A549 treated with Hydrocortisone at 1 μM for 4 hours (cell line): ENCODE results near the gene CNOT10. TPM values are rescaled to one million over a fixed set of nuclear protein-coding genes. Genes with fewer than 3 reads are reported as not detected.

ENCODE experiments used
- total RNA-seq: library from RNA; stranded (reverse); fragments of 200-300 nt; extraction: Qiagen RNA extraction; gene quantifications from 5 replicates; pipeline ENCODE4 v1.2.3, GENCODE V29; 2022

The CNOT10 gene, protein sequence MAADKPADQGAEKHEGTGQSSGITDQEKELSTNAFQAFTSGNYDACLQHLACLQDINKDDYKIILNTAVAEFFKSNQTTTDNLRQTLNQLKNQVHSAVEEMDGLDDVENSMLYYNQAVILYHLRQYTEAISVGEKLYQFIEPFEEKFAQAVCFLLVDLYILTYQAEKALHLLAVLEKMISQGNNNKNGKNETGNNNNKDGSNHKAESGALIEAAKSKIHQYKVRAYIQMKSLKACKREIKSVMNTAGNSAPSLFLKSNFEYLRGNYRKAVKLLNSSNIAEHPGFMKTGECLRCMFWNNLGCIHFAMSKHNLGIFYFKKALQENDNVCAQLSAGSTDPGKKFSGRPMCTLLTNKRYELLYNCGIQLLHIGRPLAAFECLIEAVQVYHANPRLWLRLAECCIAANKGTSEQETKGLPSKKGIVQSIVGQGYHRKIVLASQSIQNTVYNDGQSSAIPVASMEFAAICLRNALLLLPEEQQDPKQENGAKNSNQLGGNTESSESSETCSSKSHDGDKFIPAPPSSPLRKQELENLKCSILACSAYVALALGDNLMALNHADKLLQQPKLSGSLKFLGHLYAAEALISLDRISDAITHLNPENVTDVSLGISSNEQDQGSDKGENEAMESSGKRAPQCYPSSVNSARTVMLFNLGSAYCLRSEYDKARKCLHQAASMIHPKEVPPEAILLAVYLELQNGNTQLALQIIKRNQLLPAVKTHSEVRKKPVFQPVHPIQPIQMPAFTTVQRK
- 25.8 to 31.5 TPM (median 28.9 TPM) in 5 replicates for total RNA-seq

GRCh38 chr3:32684800-32685542 lies at the start of gene CNOT10:
Gene CNOT10, plus strand, starts transcription at chr3:32685188. Its CDS starts 273 bp downstream, at chr3:32685461.

DNA sequence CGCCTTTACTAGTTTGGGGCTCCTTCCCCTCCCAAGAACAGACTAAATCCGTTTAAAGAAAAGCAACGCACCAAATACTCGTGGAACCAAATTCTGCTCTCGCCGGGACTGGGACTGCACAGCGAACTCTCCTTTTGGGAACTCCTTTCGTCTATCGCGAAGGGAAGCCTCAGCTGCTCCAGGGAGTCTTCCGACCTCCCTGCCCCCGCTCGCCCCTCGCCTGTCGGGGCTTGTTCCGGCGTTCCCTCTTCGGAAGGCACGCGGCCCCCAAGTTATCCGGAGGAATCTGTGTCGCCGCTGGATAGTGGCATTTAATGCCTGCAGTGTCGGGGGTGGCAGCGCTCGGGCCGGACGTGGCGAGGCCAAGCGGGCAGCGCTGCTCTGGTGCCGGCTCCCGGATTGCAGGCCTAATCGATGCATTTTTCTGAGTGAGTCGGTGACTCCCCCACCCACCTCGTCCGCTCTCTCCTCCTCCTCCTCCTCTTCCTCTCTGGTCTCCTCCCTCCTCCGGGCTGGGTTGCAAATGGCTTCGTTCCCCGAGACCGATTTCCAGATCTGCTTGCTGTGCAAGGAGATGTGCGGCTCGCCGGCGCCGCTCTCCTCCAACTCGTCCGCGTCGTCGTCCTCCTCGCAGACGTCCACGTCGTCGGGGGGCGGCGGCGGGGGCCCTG lies 132.7 kb downstream of the CNOT10 start, which contains the start of gene TRIM71:
Gene TRIM71 (plus strand): TSS at position 440 of the 671 bp plus-strand sequence. CDS start 84 bp downstream, at position 524.

Other genes with a start within 250 kb of the CNOT10 start
- 33.8 to 49.5 TPM (median 40.3 TPM) in 5 replicates for gene CMTM6, start 182.3 kb upstream of the CNOT10 start, total RNA-seq
- gene DYNC1LI1, start 114.3 kb upstream of the CNOT10 start, total RNA-seq, result 38.5 to 48.1 TPM (median 40.8 TPM) in 5 replicates
- 0.02 TPM in 2 of 5 replicates, not detected in the others for gene TRIM71, start 132.8 kb downstream of the CNOT10 start, total RNA-seq